C4-2B (cell line): ENCODE results near the gene SPTBN2.

Source experiments
- ZFX ChIP-seq: fragments of 450-650 bp; IDR thresholded peaks from 2 replicates; pipeline ENCODE4 v1.6.1; 2017
- TF ChIP-seq, protein P1 (sequence below): fragments of 450-650 bp; conservative IDR thresholded peaks from 2 replicates; pipeline ENCODE4 v1.5.1; 2017; ENCODE audit warnings: mild to moderate bottlenecking

DNA sequence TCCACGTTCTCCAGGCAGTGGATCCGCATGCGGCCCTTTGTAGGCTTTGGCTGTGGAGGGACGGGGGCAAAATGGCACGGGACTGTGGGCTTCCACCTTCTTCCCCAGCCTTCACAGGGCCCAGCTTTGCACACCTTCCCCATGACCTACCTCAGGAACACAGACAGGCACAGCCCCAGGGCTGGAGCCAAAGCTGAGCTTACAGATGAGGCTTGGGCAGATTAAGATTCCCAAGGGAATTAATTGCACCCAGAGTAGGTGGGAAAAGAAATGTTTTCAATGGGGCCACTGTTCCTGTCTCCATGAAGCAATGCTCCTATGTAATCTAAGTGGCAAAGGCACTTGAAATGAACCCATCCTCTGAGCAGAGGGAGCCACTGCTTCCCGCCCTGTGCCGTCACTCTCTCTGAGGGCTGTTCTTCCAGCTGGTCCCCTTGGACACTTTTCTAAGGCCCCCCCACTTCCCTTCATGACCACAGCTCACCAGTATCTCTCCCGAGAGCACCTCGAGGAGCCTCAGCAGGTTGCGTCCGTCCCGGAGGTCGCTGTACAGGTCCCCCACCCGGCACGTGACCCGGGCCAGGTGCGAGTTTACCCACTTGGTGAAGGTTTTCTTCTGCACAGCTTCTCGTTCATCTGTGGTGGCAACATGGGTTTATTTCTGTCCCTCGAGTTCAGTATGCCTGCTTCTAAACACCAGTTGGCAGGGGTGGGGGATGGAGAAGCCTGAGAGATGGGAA, 13.5 kb downstream of the SPTBN2 start:
- TF ChIP-seq, protein P1, sequence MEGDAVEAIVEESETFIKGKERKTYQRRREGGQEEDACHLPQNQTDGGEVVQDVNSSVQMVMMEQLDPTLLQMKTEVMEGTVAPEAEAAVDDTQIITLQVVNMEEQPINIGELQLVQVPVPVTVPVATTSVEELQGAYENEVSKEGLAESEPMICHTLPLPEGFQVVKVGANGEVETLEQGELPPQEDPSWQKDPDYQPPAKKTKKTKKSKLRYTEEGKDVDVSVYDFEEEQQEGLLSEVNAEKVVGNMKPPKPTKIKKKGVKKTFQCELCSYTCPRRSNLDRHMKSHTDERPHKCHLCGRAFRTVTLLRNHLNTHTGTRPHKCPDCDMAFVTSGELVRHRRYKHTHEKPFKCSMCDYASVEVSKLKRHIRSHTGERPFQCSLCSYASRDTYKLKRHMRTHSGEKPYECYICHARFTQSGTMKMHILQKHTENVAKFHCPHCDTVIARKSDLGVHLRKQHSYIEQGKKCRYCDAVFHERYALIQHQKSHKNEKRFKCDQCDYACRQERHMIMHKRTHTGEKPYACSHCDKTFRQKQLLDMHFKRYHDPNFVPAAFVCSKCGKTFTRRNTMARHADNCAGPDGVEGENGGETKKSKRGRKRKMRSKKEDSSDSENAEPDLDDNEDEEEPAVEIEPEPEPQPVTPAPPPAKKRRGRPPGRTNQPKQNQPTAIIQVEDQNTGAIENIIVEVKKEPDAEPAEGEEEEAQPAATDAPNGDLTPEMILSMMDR: no peak
- no peak for TF ChIP-seq ZFX
